HG03066 (cell line): ENCODE results near the gene PCNX2.
"Not testable (repeated sequence)": the region's sequence is repeated elsewhere in the genome, so short reads cannot be mapped to it uniquely, and the experiment has no call there.

Source experiments
- ATAC-seq: cut with Tn5 transposase; IDR thresholded peaks from one replicate; pipeline ENCODE4 v1.9.1; 2021; ENCODE audit warnings: low read depth; ENCODE audit not compliant: unreplicated experiment

PCNX2 gene

GRCh38 chr1:233179638-233180037 is 115.9 kb downstream of the PCNX2 start:
- not testable (repeated sequence) for ATAC-seq

GRCh38 chr1:233172201-233172600 is 123.3 kb downstream of the PCNX2 start:
- no peak for ATAC-seq

GRCh38 chr1:233170741-233171140 is 124.8 kb downstream of the PCNX2 start:
- no peak for ATAC-seq

DNA sequence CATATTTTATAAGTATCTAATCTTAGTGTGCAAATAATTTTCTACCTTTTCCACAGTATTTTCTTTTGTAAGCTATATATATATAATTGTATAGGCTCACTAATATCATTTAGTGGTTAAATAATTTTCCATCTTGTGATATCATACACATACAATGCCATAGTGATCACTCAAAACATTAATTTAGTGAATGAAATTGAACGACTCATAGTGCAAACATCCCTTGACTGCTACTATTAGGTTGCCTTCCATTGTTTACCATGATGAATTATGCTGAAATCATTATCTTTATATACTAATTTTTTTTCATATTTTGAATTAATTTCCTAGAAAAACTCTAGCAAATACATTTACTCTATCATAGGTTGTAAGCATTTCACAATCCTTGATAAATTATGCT is 127.1 kb downstream of the PCNX2 start:
- ATAC-seq = no peak

DNA sequence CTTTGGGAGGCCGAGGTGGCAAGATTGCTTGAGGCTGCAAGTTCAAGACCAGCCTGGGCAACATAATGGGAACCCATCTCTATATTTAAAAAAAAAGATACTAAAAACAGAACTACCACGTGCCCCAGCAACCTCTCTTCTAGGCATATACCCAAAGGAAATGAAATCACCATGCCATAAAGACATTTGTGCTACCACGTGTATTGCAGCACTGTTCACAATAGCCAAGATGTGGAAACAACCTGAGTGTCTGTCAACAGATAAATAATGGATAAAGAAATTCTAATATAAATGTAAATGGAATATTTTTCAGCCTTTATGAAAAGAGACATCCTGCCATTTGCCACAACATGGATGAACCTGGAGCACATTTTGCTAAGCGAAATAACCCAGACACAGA is 128.6 kb downstream of the PCNX2 start:
- no peak for ATAC-seq

- ATAC-seq = no peak
These were observed 131.8 kb downstream of the PCNX2 start for GRCh38 chr1:233163696-233164095.

- no peak for ATAC-seq
These were observed 137.2 kb downstream of the PCNX2 start for GRCh38 chr1:233158322-233158721.

GRCh38 chr1:233157245-233157644 is 138.3 kb downstream of the PCNX2 start:
- ATAC-seq = no peak

- ATAC-seq = no peak
These were observed 143.7 kb downstream of the PCNX2 start for GRCh38 chr1:233151861-233152260.

GRCh38 chr1:233144434-233144833 is 151.1 kb downstream of the PCNX2 start:
- ATAC-seq = no peak

DNA sequence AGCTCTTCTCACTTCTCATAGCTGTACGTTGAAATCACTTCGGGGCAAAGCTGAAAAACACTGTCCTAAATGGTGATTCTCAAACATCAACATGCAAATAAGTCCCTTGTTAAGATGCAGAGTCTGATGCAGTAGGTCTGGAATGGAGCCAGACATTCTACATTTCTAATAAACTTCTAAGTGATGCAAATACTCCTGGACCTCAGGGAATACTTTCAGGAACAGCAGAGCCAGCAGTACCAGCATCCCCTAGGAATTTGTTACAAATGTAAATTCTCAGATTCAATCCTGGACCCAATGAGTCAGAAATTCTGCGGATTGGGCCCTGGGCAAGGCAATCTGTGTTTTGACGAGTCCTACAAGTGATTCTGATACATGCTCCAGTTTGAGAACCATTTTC is 152.3 kb downstream of the PCNX2 start:
- no peak for ATAC-seq

DNA sequence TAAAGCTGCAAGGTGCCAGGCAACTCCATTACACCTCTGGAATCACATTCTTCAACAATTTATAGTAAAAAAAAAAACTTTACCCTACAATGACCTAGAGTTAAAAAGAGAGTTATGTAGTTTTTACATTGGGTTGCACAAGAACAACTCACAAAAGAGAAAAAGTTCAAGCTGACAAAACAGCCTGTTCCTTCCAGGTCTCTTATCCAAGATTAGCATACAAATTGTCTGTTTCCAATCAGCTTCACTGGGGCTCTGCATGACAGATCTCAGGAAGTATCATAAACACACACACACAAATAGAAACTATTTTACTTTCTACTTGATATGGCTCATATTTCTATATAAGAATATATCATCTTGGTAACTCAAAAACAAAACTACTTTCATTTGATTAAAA is 154.6 kb downstream of the PCNX2 start:
- ATAC-seq = no peak

GRCh38 chr1:233140499-233140898 is 155.0 kb downstream of the PCNX2 start:
- no peak for ATAC-seq

GRCh38 chr1:233138788-233139585 is 156.5 kb downstream of the PCNX2 start:
- no peak for ATAC-seq

DNA sequence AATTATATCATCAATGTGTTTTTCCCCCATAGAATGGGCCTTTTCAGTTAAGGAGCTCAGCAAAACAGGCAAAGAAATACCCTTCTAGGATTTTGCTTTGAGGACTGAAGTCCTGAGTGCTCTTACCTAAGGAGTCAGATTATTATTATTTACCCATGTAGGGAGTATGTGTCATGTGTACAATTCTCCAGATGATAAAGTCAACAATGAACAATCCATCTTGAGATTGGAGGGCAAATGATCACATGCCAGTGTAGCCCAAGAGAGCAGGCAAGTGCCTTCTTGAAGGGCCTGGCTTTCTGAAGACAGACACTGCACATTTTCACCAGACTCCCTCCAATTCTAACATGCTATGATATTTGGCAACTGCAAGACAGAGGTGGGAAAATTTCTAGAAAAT is 159.7 kb downstream of the PCNX2 start:
- ATAC-seq = no peak

DNA sequence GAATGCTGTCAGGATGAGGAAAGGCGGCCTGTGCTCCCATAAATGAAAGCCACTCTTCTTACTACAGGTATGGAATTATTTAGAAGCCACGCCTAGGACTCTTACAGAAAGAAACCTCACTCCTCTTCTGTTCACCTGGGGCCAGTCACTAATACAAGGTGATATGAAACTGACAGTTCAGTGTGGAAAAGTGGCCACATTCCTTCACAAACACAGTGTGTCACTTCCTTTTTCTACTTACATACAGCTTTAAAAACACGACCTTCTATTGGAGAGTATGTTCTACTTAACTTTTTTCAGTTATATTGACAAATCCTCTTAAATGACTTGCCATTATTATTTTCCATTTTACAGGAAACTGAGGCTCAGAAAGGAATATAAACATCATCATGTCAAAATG is 163.1 kb downstream of the PCNX2 start:
- ATAC-seq = no peak

DNA sequence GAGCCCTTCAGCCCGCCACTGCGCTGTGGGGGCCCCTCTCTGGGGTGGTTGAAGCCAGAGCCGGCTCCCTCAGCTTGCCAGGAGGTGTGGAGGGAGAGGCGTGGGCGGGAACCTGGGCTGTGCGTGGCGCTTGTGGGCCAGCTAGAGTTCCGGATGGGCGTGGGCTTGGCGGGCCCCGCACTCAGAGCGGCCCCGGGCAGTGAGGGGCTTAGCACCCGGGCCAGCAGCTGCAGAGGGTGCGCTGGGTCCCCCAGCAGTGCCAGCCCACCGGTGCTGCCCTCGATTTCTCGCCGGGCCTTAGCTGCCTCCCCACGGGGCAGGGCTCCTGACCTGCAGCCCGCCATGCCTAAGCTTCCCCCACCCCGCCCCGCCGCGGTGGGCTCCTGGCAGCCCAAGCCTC is 166.5 kb downstream of the PCNX2 start:
- ATAC-seq = not testable (repeated sequence)

- no peak for ATAC-seq
These were observed 168.4 kb downstream of the PCNX2 start for GRCh38 chr1:233127157-233127556.

GRCh38 chr1:233122779-233123178 is 172.7 kb downstream of the PCNX2 start:
- no peak for ATAC-seq

DNA sequence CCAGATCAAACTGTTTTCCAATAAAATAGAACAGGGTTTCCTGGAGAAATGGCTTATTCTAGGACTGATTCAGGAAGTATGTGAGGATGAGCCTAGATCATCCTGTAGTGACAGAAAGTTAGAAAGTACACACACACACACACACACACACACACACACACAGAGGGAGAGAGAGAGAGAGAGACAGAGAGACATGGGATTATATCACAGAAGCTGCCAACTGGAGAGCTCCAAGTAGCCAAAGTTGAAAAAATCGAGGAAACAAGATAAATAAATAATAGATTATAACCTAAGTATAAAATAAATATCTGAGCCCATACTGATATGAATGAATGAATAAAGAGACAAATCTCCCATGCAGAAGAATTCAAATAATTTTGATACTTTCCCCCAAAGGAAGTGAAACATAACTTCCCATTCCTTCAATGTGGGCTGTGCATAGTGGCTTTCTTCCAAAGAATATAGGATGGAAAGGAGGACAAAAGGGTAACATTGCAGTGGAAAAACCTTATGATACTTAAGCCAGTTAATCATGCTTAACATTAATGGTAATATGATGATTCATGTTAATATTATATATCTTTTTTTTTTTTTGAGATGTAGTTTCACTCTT is 173.5 kb downstream of the PCNX2 start:
- no peak for ATAC-seq

DNA sequence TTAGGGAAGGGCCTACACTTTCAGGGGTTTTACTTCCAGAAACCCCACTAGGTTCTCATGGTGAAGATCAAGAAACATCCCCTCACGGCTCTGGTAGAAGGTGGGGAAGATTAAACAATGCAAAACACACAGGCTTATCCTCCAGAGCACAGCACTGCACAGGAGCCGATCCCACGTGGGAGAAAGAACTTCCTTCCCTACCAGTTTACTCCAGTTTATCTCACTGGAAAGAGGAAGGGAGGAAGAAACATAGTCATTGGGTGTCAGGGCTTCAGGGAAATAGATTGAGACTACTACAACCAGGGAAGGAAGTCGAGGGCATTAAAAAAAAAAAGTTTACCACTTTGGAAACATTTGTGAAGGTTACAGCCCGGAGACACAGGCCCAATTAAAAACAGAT is 180.7 kb downstream of the PCNX2 start:
- no peak for ATAC-seq

GRCh38 chr1:233114159-233114558 is 181.4 kb downstream of the PCNX2 start:
- no peak for ATAC-seq
